Peyer's patch (tissue), 4 donors: ENCODE measurements around the gene CYP8B1.

Source experiments
- CTCF ChIP-seq, 6 experiments: fragments of 450-650 bp in 4 of 6; fragments of 200-600 bp in 2 of 6; sonication (generic) in 1 of 6; IDR thresholded peaks; one replicate each; pipeline ENCODE4 v1.5.1; 2017 to 2019; ENCODE audit warnings: antibody characterized with exemption in 6 of 6, mild to moderate bottlenecking in 3 of 6, moderate library complexity in 1 of 6
- POLR2A ChIP-seq, 2 donors: fragments of 450-650 bp; IDR thresholded peaks; one replicate each; pipeline ENCODE4 v1.5.1; 2017; ENCODE audit warnings: antibody characterized with exemption in 2 of 2, mild to moderate bottlenecking in 2 of 2, moderate library complexity in 2 of 2

DNA sequence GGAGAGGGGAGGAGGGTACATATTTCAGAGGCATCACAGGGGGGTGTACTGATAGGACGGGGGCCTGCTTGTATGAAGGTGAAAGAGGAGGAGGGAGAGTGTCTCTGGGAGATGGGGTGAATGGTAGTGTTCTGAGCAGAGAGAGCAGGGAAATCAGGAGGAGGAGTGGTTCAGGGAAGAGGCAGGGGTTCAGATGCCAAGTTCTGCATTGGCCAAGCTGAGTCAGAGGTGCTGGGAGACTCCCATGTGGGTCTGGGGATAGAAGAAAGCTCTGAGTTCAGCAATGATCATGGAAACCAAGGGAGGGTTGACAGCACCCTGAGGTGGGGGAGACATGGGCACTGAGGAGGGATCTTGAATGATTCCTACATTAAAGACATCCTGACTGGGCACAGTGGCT is 3.0 kb downstream of the CYP8B1 start:
- TF ChIP-seq CTCF (IDR thresholded peaks at IDR 0.05): no peak
- TF ChIP-seq POLR2A (IDR thresholded peaks at IDR 0.05): no peak
